K562 (cell line): ENCODE data around the gene CCNYL1. TPM values are rescaled to one million over a fixed set of nuclear protein-coding genes. Genes with fewer than 3 reads are reported as not detected.

Source experiments
- ATAC-seq: fragments of 200-7000 bp; cut with Tn5 transposase; 3 replicates; pipeline ENCODE4 v1.9.1; 2020; ENCODE audit warnings: moderate library complexity
- BruUV-seq: library from RNA; stranded (reverse); fragments of 400-500 nt; replicated peaks from 2 replicates; lab custom pipeline; 2021; lab: Mats Ljungman, UMichigan
- CTCF ChIA-PET: fragments of 300-600 bp; formaldehyde crosslinking; extraction: SDS; loops from one replicate; lab custom pipeline; 2021; ENCODE audit warnings: low intra/inter-chr PET ratio; lab: Yijun Ruan, JAX
- POLR2A ChIA-PET: fragments of 300-600, 350-650 bp; sonication (Branson Sonifier 250); formaldehyde crosslinking; extraction: SDS; loops from one replicate; lab custom pipeline; 2021; ENCODE audit warnings: antibody characterized with exemption, inconsistent platforms; lab: Yijun Ruan, JAX
- DNase-seq, 4 experiments: peaks; one replicate each; pipeline versions ENCODE4 v3.0.0 to v3.0.0-alpha.2; 2011 to 2018; ENCODE audit warnings: low spot score in 3 of 4, mixed read lengths in 3 of 4; ENCODE audit errors: extremely low read depth in 1 of 4
- FAIRE-seq: peaks from 2 replicates; lab custom pipeline; 2011; peaks lifted over from hg19 to GRCh38; lab: Jason Lieb, UNC
- H2AFZ ChIP-seq: 2 replicates; pipeline ENCODE4 v1.6.0; 2011; ENCODE audit warnings: low read depth, low read length, control low read depth, inconsistent platforms
- H3K27ac ChIP-seq: fragments of 200-600 bp; 3 replicates; pipeline ENCODE4 v1.8.0; 2011; ENCODE audit warnings: low read depth, mild to moderate bottlenecking, control low read depth, inconsistent platforms, low read length, moderate library complexity, mixed read lengths; ENCODE audit errors: extremely low read depth
- H3K27me3 ChIP-seq, 2 experiments: fragments of 300-600 bp in 1 of 2; 2 replicates in 1 of 2; 3 replicates in 1 of 2; pipeline versions ENCODE4 v1.6.0 to v1.8.0; 2011; ENCODE audit warnings: inconsistent platforms in 2 of 2, low read length in 2 of 2, mild to moderate bottlenecking in 1 of 2, mixed read lengths in 1 of 2, moderate library complexity in 1 of 2; ENCODE audit not compliant: control insufficient read depth in 2 of 2, insufficient read depth in 2 of 2
- H3K36me3 ChIP-seq: fragments of 300-600 bp; 3 replicates; pipeline ENCODE4 v1.8.0; 2011; ENCODE audit warnings: mild to moderate bottlenecking, low read length, inconsistent platforms; ENCODE audit not compliant: control insufficient read depth, insufficient read depth
- H3K4me1 ChIP-seq, 2 experiments: fragments of 200-600 bp in 1 of 2; replicated peaks in 1 of 2; 2 replicates in 1 of 2; 3 replicates in 1 of 2; pipeline versions ENCODE4 v1.5.1 to v1.8.0; 2011; ENCODE audit warnings: inconsistent platforms in 2 of 2, low read length in 2 of 2, mild to moderate bottlenecking in 1 of 2, mixed read lengths in 1 of 2, moderate library complexity in 1 of 2; ENCODE audit not compliant: control insufficient read depth in 2 of 2, insufficient read depth in 2 of 2
- H3K4me2 ChIP-seq: 2 replicates; pipeline ENCODE4 v1.6.1; 2011; ENCODE audit warnings: low read length, control low read depth, inconsistent platforms, mixed read lengths; ENCODE audit not compliant: insufficient read depth
- H3K4me3 ChIP-seq: fragments of 200-600 bp; sonication (generic), shearing (Covaris generic); 2 replicates; pipeline ENCODE4 v1.5.1; 2016; ENCODE audit warnings: control low read depth, inconsistent platforms
- H3K79me2 ChIP-seq: fragments of 200-600 bp; 3 replicates; pipeline ENCODE4 v1.8.0; 2011; ENCODE audit warnings: low read length, inconsistent platforms; ENCODE audit not compliant: control insufficient read depth, insufficient read depth
- H3K9ac ChIP-seq, 2 experiments: 2 replicates each; pipeline versions ENCODE4 v1.6.0 to v1.6.1; 2011; ENCODE audit warnings: low read depth in 2 of 2, low read length in 2 of 2, control low read depth in 1 of 2, inconsistent platforms in 1 of 2, mild to moderate bottlenecking in 1 of 2, mixed read lengths in 1 of 2; ENCODE audit not compliant: insufficient read depth in 1 of 2
- H3K9me1 ChIP-seq: one replicate; pipeline ENCODE4 v1.6.0; 2011; ENCODE audit warnings: inconsistent platforms, mild to moderate bottlenecking, low read length, moderate library complexity; ENCODE audit not compliant: control insufficient read depth, insufficient read depth
- H3K9me3 ChIP-seq: replicated peaks from 2 replicates; pipeline ENCODE4 v1.5.1; 2011; ENCODE audit warnings: low read depth, low read length, inconsistent platforms; ENCODE audit not compliant: control insufficient read depth, insufficient read depth
- H4K20me1 ChIP-seq: replicated peaks from 2 replicates; pipeline ENCODE4 v1.6.1; 2011; ENCODE audit warnings: low read length, inconsistent platforms, mixed read lengths; ENCODE audit not compliant: control insufficient read depth, insufficient read depth
- CEBPG ChIP-seq, 3 experiments: fragments of 200-800 bp in 1 of 3; sonication (Bioruptor generic) in 1 of 3; sonication (generic) in 1 of 3; formaldehyde crosslinking in 1 of 3; IDR thresholded peaks in 2 of 3; conservative IDR thresholded peaks in 1 of 3; 2 replicates each; pipeline versions ENCODE4 v1.6.1 to v1.8.0; 2016 to 2022; ENCODE audit warnings: missing compliant biosample characterization in 2 of 3, missing genetic modification characterization in 2 of 3, mild to moderate bottlenecking in 1 of 3, missing genetic modification reagents in 1 of 3
- FOXJ2 ChIP-seq: fragments of 200-800 bp; sonication (Bioruptor generic); IDR thresholded peaks from 2 replicates; pipeline ENCODE4 v1.6.1; 2016; ENCODE audit warnings: missing genetic modification characterization, missing compliant biosample characterization
- HNRNPH1 ChIP-seq: fragments of 200-400 bp; formaldehyde crosslinking; optimal IDR thresholded peaks from 2 replicates; pipeline ENCODE3; 2017; ENCODE audit warnings: low read depth, mild to moderate bottlenecking, low read length, moderate library complexity
- KLF6 ChIP-seq: fragments of 250-450 bp; sonication (Bioruptor Pico); IDR thresholded peaks from 2 replicates; pipeline ENCODE4 v1.4.0; 2020; ENCODE audit warnings: mild to moderate bottlenecking, moderate library complexity, borderline replicate concordance
- SLC30A9 ChIP-seq: fragments of 250-450 bp; sonication (Bioruptor Pico); IDR thresholded peaks from 2 replicates; pipeline ENCODE4 v1.8.0; 2022; ENCODE audit warnings: mild to moderate bottlenecking, moderate library complexity
- STAT5A ChIP-seq: IDR thresholded peaks from 2 replicates; pipeline ENCODE4 v1.6.1; 2012; ENCODE audit warnings: low read length, inconsistent platforms, borderline replicate concordance
- XRCC4 ChIP-seq: IDR thresholded peaks from one replicate; pipeline ENCODE4 v1.6.1; 2011; ENCODE audit not compliant: insufficient read depth, insufficient read length; ENCODE audit errors: extremely low read depth
- ZC3H8 ChIP-seq: fragments of 450-650 bp; IDR thresholded peaks from 2 replicates; pipeline ENCODE4 v1.6.1; 2017
- WGBS: fragments of 100-300 bp; shearing (Covaris generic); methylation state at CpG from one replicate; pipeline ENCODE4 v1.1.6; 2016; ENCODE audit warnings: low coverage, mixed read lengths; ENCODE audit not compliant: insufficient coverage; ENCODE audit errors: missing lambda C conversion rate; 5-methylcytosine and 5-hydroxymethylcytosine counted together
- in situ Hi-C: fragments of 300-500 bp; cut with MboI; formaldehyde crosslinking; loops from 4 replicates; pipeline ENCODE4 v1.15.0; 2018; ENCODE audit warnings: inconsistent platforms, mixed read lengths
- intact Hi-C: fragments of 100-400 bp; cut with micrococcal nuclease; formaldehyde crosslinking; loops from 2 replicates; pipeline ENCODE4 v1.14.2; 2022
- polyA plus RNA-seq, 8 experiments: library from polyadenylated mRNA; depleted of rRNA in 4 of 8; stranded (reverse) in 5 of 8; unstranded in 3 of 8; fragments of >200 nt; fragmentation: Nextera tagmentation in 2 of 8; fragmentation: Illumina TruSeq in 1 of 8; extraction: Ambion mirVana in 2 of 8; extraction: Trizol in 1 of 8; gene quantifications; 2 replicates each; pipeline versions ENCODE4 v1.2.1 to v1.2.3, GENCODE V29; 2011 to 2014; ENCODE audit warnings: inconsistent platforms in 1 of 8, missing spikeins in 1 of 8
- total RNA-seq, 7 experiments: library from RNA; depleted of rRNA in 6 of 7; stranded (reverse); fragments of >200 nt in 6 of 7; fragmentation: Illumina TruSeq in 2 of 7; extraction: Trizol in 2 of 7; gene quantifications; 2 replicates each; pipeline versions ENCODE4 v1.2.1 to v1.2.3, GENCODE V29; 2011 to 2021; ENCODE audit warnings: low replicate concordance in 1 of 7
- TF ChIP-seq, protein P1 (sequence below): fragments of 200-400 bp; formaldehyde crosslinking; IDR thresholded peaks from 2 replicates; pipeline ENCODE4 v1.6.1; 2017; ENCODE audit warnings: mild to moderate bottlenecking, low read depth, low read length, moderate library complexity
- TF ChIP-seq, protein P2 (sequence below): sonication (generic); formaldehyde crosslinking; IDR thresholded peaks from 2 replicates; pipeline ENCODE4 v1.8.0; 2023; ENCODE audit warnings: mild to moderate bottlenecking, missing genetic modification reagents

The CCNYL1 gene
- total and polyA plus RNA-seq, 9 of the 15 experiments (the other 6 are each of a cell fraction or from before 2014, with no cell fraction given), result 1.9 to 7.5 (median 4.7) TPM

DNA sequence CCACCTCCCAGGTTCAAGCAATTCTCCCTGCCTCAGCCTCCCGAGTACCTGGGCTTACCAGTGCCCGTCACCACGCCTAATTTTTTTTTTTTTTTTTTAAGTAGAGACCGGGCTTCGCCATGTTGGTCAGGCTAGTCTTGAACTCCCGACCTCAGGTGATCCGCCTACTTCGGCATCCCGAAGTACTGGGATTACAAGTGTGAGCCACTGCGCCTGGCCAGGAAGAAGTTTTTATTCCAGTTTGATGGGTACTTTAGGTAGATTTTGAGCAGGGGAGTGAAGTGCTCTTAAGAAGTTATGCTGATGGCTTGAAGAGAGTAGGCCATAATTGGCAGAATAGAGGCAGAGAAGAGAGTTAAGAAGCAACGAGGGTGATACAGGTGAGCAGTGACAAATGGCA, 33.0 kb downstream of the CCNYL1 start:
- ATAC-seq (no peak), DNase-seq (no peak), FAIRE-seq (no peak)
- no peak overlapping the region for H2AFZ ChIP-seq
- no peak overlapping the region for H3K4me2 ChIP-seq
- TF ChIP-seq KLF6 (CRISPR knock-in tag) (no peak), XRCC4 (no peak), ZC3H8 (no peak), SLC30A9 (CRISPR knock-in tag) (no peak), HNRNPH1 (no peak), STAT5A (no peak), FOXJ2 (tag) (no peak), CEBPG (CRISPR knock-in tag; IDR thresholded peaks at IDR 0.05) (no peak), CEBPG (tag; conservative IDR thresholded peaks at IDR 0.05 in 1 of 2, IDR thresholded peaks at IDR 0.05 in 1 of 2) (no peak)
- TF ChIP-seq, protein P1, sequence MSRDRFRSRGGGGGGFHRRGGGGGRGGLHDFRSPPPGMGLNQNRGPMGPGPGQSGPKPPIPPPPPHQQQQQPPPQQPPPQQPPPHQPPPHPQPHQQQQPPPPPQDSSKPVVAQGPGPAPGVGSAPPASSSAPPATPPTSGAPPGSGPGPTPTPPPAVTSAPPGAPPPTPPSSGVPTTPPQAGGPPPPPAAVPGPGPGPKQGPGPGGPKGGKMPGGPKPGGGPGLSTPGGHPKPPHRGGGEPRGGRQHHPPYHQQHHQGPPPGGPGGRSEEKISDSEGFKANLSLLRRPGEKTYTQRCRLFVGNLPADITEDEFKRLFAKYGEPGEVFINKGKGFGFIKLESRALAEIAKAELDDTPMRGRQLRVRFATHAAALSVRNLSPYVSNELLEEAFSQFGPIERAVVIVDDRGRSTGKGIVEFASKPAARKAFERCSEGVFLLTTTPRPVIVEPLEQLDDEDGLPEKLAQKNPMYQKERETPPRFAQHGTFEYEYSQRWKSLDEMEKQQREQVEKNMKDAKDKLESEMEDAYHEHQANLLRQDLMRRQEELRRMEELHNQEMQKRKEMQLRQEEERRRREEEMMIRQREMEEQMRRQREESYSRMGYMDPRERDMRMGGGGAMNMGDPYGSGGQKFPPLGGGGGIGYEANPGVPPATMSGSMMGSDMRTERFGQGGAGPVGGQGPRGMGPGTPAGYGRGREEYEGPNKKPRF, result no peak
- TF ChIP-seq, protein P2, sequence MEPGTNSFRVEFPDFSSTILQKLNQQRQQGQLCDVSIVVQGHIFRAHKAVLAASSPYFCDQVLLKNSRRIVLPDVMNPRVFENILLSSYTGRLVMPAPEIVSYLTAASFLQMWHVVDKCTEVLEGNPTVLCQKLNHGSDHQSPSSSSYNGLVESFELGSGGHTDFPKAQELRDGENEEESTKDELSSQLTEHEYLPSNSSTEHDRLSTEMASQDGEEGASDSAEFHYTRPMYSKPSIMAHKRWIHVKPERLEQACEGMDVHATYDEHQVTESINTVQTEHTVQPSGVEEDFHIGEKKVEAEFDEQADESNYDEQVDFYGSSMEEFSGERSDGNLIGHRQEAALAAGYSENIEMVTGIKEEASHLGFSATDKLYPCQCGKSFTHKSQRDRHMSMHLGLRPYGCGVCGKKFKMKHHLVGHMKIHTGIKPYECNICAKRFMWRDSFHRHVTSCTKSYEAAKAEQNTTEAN (CRISPR knock-in tag), result no peak
- H3K9me1 ChIP-seq, result no peaks in the 10 kb centered on the region
- intact Hi-C loops (no loop called here), in situ Hi-C loops (loop anchor here (5.0 kb wide), 1 partner anchor 328 kb away; no protein-coding TSS in a partner anchor)
- POLR2A ChIA-PET, result no interaction called here
- H4K20me1 ChIP-seq, result no peaks in the 10 kb centered on the region
- no peaks in the 10 kb centered on the region for H3K36me3 ChIP-seq
- no peak overlapping the region for H3K9ac ChIP-seq
- H3K4me3 ChIP-seq, result no peak overlapping the region
- peaks cover 2 to 5% of the 10 kb centered on the region in 2 experiments; a peak in 2 of 5 replicates for H3K4me1 ChIP-seq
- CTCF ChIA-PET, result no interaction called here
- no peaks in the 10 kb centered on the region for H3K79me2 ChIP-seq
- BruUV-seq, result no TSS peak
- 44% methylated on average over 3 of the region's 11 CpGs for WGBS
- no peaks in the 10 kb centered on the region for H3K27me3 ChIP-seq
- H3K9me3 ChIP-seq, result no peaks in the 10 kb centered on the region
- H3K27ac ChIP-seq, result no peak overlapping the region
